A673 (cell line): ENCODE measurements around the gene GRHL1. TPM values are rescaled to one million over a fixed set of nuclear protein-coding genes. Genes with fewer than 3 reads are reported as not detected.
"Not testable (repeated sequence)": the region's sequence is repeated elsewhere in the genome, so short reads cannot be mapped to it uniquely, and the experiment has no call there.

ENCODE experiments used
- BruUV-seq: library from RNA; stranded (reverse); fragments of 400-500 nt; replicated peaks from 2 replicates; lab custom pipeline; 2021; lab: Mats Ljungman, UMichigan
- CTCF ChIA-PET: fragments of 300-600 bp; sonication (Branson Sonifier 250); formaldehyde crosslinking; loops from one replicate; lab custom pipeline; 2022; ENCODE audit warnings: antibody characterized with exemption; lab: Charles Lee
- POLR2A ChIA-PET: fragments of 300-600 bp; sonication (Branson Sonifier 250); formaldehyde crosslinking; loops from one replicate; lab custom pipeline; 2022; ENCODE audit warnings: antibody characterized with exemption; ENCODE audit not compliant: low non-redundant PET; lab: Charles Lee
- DNase-seq: peaks from one replicate; pipeline ENCODE4 v3.0.0-alpha.2; 2015; ENCODE audit warnings: low spot score
- H3K27ac ChIP-seq: fragments of 200-600 bp; sonication (generic); 2 replicates; pipeline ENCODE4 v1.5.1; 2016; ENCODE audit warnings: mixed run types, low read depth, mild to moderate bottlenecking, mixed read lengths, antibody characterized with exemption, low read length; ENCODE audit not compliant: poor library complexity, severe bottlenecking
- H3K27me3 ChIP-seq: fragments of 200-600 bp; sonication (generic); replicated peaks from 2 replicates; pipeline ENCODE4 v1.6.1; 2017; ENCODE audit warnings: mixed run types, low read depth, mild to moderate bottlenecking, mixed read lengths, antibody characterized with exemption, low read length; ENCODE audit not compliant: insufficient read depth, poor library complexity
- H3K36me3 ChIP-seq: fragments of 200-600 bp; sonication (generic); 2 replicates; pipeline ENCODE4 v1.6.1; 2016; ENCODE audit warnings: mixed run types, mild to moderate bottlenecking, mixed read lengths, antibody characterized with exemption, low read length; ENCODE audit not compliant: insufficient read depth, poor library complexity, severe bottlenecking
- H3K4me1 ChIP-seq: fragments of 200-600 bp; sonication (generic); 2 replicates; pipeline ENCODE4 v1.6.1; 2017; ENCODE audit warnings: mixed run types, mild to moderate bottlenecking, mixed read lengths, antibody characterized with exemption, low read length; ENCODE audit not compliant: insufficient read depth, poor library complexity, severe bottlenecking
- H3K4me3 ChIP-seq: fragments of 200-600 bp; sonication (generic); 2 replicates; pipeline ENCODE4 v1.5.1; 2016; ENCODE audit warnings: low read depth, mixed run types, mild to moderate bottlenecking, mixed read lengths, low read length; ENCODE audit not compliant: poor library complexity, severe bottlenecking
- H3K9me3 ChIP-seq: fragments of 200-600 bp; sonication (generic); 2 replicates; pipeline ENCODE4 v1.6.1; 2016; ENCODE audit warnings: mixed run types, low read depth, mild to moderate bottlenecking, mixed read lengths, antibody characterized with exemption, low read length; ENCODE audit not compliant: poor library complexity, severe bottlenecking
- EZH2 ChIP-seq: fragments of 200-600 bp; sonication (generic); IDR thresholded peaks from 2 replicates; pipeline ENCODE4 v1.6.1; 2017; ENCODE audit warnings: borderline replicate concordance, low read depth, mild to moderate bottlenecking, mixed read lengths, antibody characterized with exemption, low read length; ENCODE audit not compliant: poor library complexity, severe bottlenecking
- intact Hi-C: fragments of 100-400 bp; cut with micrococcal nuclease; formaldehyde crosslinking; loops from one replicate; pipeline ENCODE4 v1.10.0; 2022; ENCODE audit not compliant: unreplicated experiment
- total RNA-seq: library from RNA; stranded (reverse); gene quantifications from 2 replicates; pipeline ENCODE4 v1.2.3, GENCODE V29; 2021

Gene GRHL1
- total RNA-seq, 1 experiment from 2014 or later: 0.13 TPM

GRCh38 chr2:10011606-10012325, 60.3 kb downstream of the GRHL1 start:
- CTCF ChIA-PET, H3K4me1 ChIP-seq, intact Hi-C loops, H3K36me3 ChIP-seq, POLR2A ChIA-PET, H3K4me3 ChIP-seq, BruUV-seq, H3K27me3 ChIP-seq, DNase-seq, H3K9me3 ChIP-seq, H3K27ac ChIP-seq: not testable (repeated sequence)

- BruUV-seq, DNase-seq, H3K27me3 ChIP-seq, H3K9me3 ChIP-seq, H3K27ac ChIP-seq, intact Hi-C loops, POLR2A ChIA-PET, CTCF ChIA-PET, H3K36me3 ChIP-seq, H3K4me1 ChIP-seq, H3K4me3 ChIP-seq: not testable (repeated sequence)
Measured at GRCh38 chr2:10012366-10012962, 61.0 kb downstream of the GRHL1 start.

GRCh38 chr2:10012963-10013461, 61.5 kb downstream of the GRHL1 start:
- Histone ChIP-seq H3K36me3 (no peaks in the 10 kb centered on the region), H3K27ac (no peak overlapping the region), H3K4me1 (peaks cover 5% of the 10 kb centered on the region), H3K4me3 (no peak overlapping the region), H3K9me3 (no peaks in the 10 kb centered on the region), H3K27me3 (no peaks in the 10 kb centered on the region)
- POLR2A ChIA-PET: no interaction called here
- CTCF ChIA-PET: no interaction called here
- DNase-seq: no peak
- TF ChIP-seq EZH2: no peak
- intact Hi-C loops: no loop called here
- BruUV-seq: no TSS peak

- DNase-seq, H3K4me1 ChIP-seq, H3K27me3 ChIP-seq, CTCF ChIA-PET, BruUV-seq, H3K36me3 ChIP-seq, H3K9me3 ChIP-seq, H3K27ac ChIP-seq, intact Hi-C loops, H3K4me3 ChIP-seq, POLR2A ChIA-PET: not testable (repeated sequence)
Measured at GRCh38 chr2:10013651-10014417, 62.3 kb downstream of the GRHL1 start.
